Uterus (tissue), 4 donors: ENCODE measurements around the gene TSPAN32. TPM values are rescaled to one million over a fixed set of nuclear protein-coding genes. Genes with fewer than 3 reads are reported as not detected.

ENCODE experiments used
- DNase-seq, 2 donors: peaks; one replicate each; pipeline ENCODE4 v3.0.0-alpha.2; 2019 to 2020
- H3K27ac ChIP-seq, 2 donors: fragments of 200-600 bp; sonication (generic); 1 replicate in 1 of 2; 2 replicates in 1 of 2; pipeline ENCODE4 v1.5.1; 2016 to 2018
- H3K27me3 ChIP-seq, 2 donors: fragments of 200-600 bp; sonication (generic); one replicate each; pipeline ENCODE4 v1.5.1; 2018 to 2019; ENCODE audit warnings: control low read depth in 1 of 2
- H3K36me3 ChIP-seq, 2 donors: fragments of 200-600 bp; sonication (generic); one replicate each; pipeline ENCODE4 v1.5.1; 2019; ENCODE audit warnings: control low read depth in 1 of 2
- H3K4me1 ChIP-seq, 2 donors: fragments of 200-600 bp; sonication (generic); one replicate each; pipeline ENCODE4 v1.5.1; 2018 to 2019; ENCODE audit warnings: control low read depth in 1 of 2
- H3K4me3 ChIP-seq, 2 donors: fragments of 200-600 bp; sonication (generic); 1 replicate in 1 of 2; 2 replicates in 1 of 2; pipeline ENCODE4 v1.5.1; 2018 to 2019; ENCODE audit warnings: mild to moderate bottlenecking in 1 of 2
- H3K9me3 ChIP-seq, 2 donors: fragments of 200-600 bp; sonication (generic); one replicate each; pipeline ENCODE4 v1.5.1; 2019; ENCODE audit warnings: control low read depth in 1 of 2
- CTCF ChIP-seq, 4 experiments: fragments of 200-600 bp in 2 of 4; fragments of 450-650 bp in 2 of 4; sonication (generic) in 2 of 4; IDR thresholded peaks; one replicate each; pipeline ENCODE4 v1.5.1; 2016 to 2019; ENCODE audit warnings: antibody characterized with exemption in 4 of 4, mild to moderate bottlenecking in 2 of 4, moderate library complexity in 1 of 4
- POLR2A ChIP-seq, 2 donors: fragments of 450-650 bp; IDR thresholded peaks; one replicate each; pipeline ENCODE4 v1.6.1; 2016; ENCODE audit warnings: antibody characterized with exemption in 2 of 2, mild to moderate bottlenecking in 1 of 2, moderate library complexity in 1 of 2
- intact Hi-C: fragments of 100-400 bp; cut with DNase I; formaldehyde crosslinking; loops from one replicate; pipeline ENCODE4 v1.15.1; 2023; ENCODE audit warnings: low total_unique reads
- total RNA-seq, 4 donors: library from RNA; depleted of rRNA in 3 of 4; stranded (reverse); fragments of >200 nt in 3 of 4; gene quantifications; one replicate each; pipeline versions ENCODE4 v1.1.0 to v1.2.4, GENCODE V29; 2014 to 2023
- donor health status: DM: yes; HTN: yes; CAD: no.

TSPAN32 gene
- total RNA-seq, 4 donors from 2014 or later, result 2.5 to 3.3 TPM; not detected in 2

DNA sequence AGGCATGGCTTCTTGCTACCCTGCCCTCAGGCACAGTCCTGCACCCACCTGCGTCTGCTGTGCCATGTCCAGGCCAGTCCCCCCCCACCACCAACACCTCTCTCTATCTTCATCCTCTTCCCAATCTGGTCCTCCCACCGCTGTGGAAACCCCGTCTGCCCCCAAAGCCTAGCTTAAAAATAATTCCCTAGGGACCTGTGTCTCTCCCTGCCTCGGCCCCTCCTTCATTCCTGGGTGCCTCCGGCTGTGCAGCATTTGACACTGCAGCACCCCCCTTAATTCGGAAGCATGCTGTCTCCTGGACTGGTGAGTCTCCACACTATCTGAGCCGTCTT, 28.9 kb upstream of the TSPAN32 start:
- no peak overlapping the region for H3K27ac ChIP-seq
- TF ChIP-seq CTCF (IDR thresholded peaks at IDR 0.05), result no peak
- no peak for TF ChIP-seq POLR2A (IDR thresholded peaks at IDR 0.05)
- H3K36me3 ChIP-seq, result no peaks in the 10 kb centered on the region
- peaks cover 0 to 21% of the 10 kb centered on the region in 2 donors for H3K4me1 ChIP-seq
- H3K9me3 ChIP-seq, result no peaks in the 10 kb centered on the region
- H3K27me3 ChIP-seq, result no peaks in the 10 kb centered on the region
- DNase-seq, result peak; percentile 6 to 10
- intact Hi-C loops, result no loop called here
- H3K4me3 ChIP-seq, result no peak overlapping the region

DNA sequence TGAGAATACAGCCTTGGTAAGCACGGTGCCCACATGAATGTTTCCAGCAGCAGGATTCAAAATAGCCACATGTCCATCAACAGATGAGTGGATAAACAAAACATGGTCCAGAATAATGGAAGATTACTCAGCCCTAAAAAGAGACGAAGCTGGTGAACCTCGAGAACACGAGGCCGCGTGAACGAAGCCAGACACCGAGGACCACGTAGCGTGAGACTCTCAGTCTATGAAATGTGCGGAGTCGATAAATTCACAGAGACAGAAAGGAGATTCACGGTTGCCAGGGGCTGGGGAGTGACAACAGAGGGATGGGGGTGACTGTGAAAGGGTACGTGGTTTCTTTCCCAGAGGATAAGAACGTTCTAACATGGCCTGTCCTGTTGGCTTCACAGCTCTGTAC, 28.5 kb upstream of the TSPAN32 start:
- no peak overlapping the region for H3K4me3 ChIP-seq
- no peak overlapping the region for H3K27ac ChIP-seq
- H3K9me3 ChIP-seq, result no peaks in the 10 kb centered on the region
- intact Hi-C loops, result no loop called here
- H3K4me1 ChIP-seq, result peaks cover 0 to 21% of the 10 kb centered on the region in 2 donors
- TF ChIP-seq CTCF (IDR thresholded peaks at IDR 0.05), result no peak
- TF ChIP-seq POLR2A (IDR thresholded peaks at IDR 0.05), result no peak
- DNase-seq, result peak in 1 of 2 donors; percentile 6
- no peaks in the 10 kb centered on the region for H3K36me3 ChIP-seq
- no peaks in the 10 kb centered on the region for H3K27me3 ChIP-seq

GRCh38 chr11:2273771-2274170, 28.0 kb upstream of the TSPAN32 start:
- Histone ChIP-seq H3K36me3 (no peaks in the 10 kb centered on the region), H3K4me3 (no peak overlapping the region), H3K4me1 (peaks cover 0 to 19% of the 10 kb centered on the region in 2 donors), H3K27ac (no peak overlapping the region), H3K9me3 (no peaks in the 10 kb centered on the region), H3K27me3 (no peaks in the 10 kb centered on the region)
- TF ChIP-seq POLR2A (IDR thresholded peaks at IDR 0.05) (no peak), CTCF (IDR thresholded peaks at IDR 0.05) (no peak)
- intact Hi-C loops, result no loop called here
- peak in 1 of 2 donors; percentile 7 for DNase-seq

DNA sequence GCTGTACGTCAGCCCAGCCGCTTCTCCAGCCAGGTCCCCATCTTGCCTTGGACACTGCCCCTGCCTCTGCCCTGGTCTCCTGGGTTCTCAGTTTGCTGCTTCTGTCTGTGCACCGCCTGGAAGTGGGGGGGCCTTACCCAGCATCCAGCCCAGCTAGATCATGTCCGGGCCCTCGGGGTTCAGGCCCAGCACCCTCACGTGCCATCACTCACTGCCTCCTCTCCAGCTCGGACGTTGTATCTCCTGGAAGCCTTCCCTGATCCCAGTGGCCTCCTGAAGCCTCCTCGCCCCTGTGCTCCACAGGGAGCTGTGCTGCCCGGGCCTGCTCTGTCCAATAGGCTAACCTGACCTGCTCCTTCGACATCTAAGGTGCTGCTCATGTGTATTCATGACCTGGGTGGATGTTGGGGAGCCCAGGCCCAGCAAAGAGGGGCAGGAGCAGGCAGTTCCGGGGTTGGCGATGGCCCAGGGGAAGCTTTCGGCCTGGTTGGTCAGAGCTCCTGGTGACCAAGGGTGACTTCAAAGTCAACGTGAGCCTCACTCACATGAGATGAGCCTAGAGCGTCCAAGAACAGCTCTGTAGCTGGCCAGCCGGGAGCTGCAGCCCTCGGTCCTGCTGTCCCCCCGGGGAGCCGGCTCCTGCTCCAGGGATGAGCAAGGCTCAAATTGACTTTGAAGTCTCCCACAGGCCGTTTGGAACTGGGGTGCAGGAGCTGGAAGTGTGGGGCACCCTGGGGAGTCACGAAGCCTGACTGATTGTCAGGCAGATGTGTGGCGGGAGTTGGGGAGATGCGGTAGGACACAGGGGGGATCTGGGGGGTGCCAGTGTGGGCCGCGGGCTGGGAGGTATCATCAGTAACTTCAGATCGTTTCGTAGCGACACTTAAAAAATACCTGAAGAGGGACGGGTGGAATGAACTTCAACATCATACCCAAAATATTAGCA, 26.2 kb upstream of the TSPAN32 start:
- intact Hi-C loops, result no loop called here
- peak in 1 of 2 donors; percentile 8 for DNase-seq
- H3K27me3 ChIP-seq, result no peaks in the 10 kb centered on the region
- no peaks in the 10 kb centered on the region for H3K36me3 ChIP-seq
- no peak overlapping the region for H3K4me3 ChIP-seq
- TF ChIP-seq POLR2A (IDR thresholded peaks at IDR 0.05) (no peak), CTCF (IDR thresholded peaks at IDR 0.05) (no peak)
- peaks cover 0 to 6% of the 10 kb centered on the region in 2 donors for H3K4me1 ChIP-seq
- H3K9me3 ChIP-seq, result no peaks in the 10 kb centered on the region
- no peak overlapping the region for H3K27ac ChIP-seq

- intact Hi-C loops, result no loop called here
- Histone ChIP-seq H3K27me3 (no peaks in the 10 kb centered on the region), H3K27ac (peak overlapping the region; percentile 65 to 69), H3K36me3 (no peaks in the 10 kb centered on the region), H3K4me3 (no peak overlapping the region), H3K4me1 (no peaks in the 10 kb centered on the region), H3K9me3 (no peaks in the 10 kb centered on the region)
- DNase-seq, result peak in 1 of 2 donors; percentile 2
- no peak for TF ChIP-seq POLR2A (IDR thresholded peaks at IDR 0.05)
- no peak for TF ChIP-seq CTCF (IDR thresholded peaks at IDR 0.05)
Observed at GRCh38 chr11:2276280-2277007, 25.4 kb upstream of the TSPAN32 start.
